Adrenal gland (tissue), 12 donors: ENCODE results near the gene ABCA1. TPM values are rescaled to one million over a fixed set of nuclear protein-coding genes. Genes with fewer than 3 reads are reported as not detected.

ENCODE experiments used
- DNase-seq, 7 donors: peaks; one replicate each; pipeline ENCODE4 v3.0.0-alpha.2; 2019 to 2020
- H3K27ac ChIP-seq, 5 donors: fragments of 200-600 bp; sonication (generic) in 4 of 5; 1 replicate in 3 of 5; 2 replicates in 2 of 5; pipeline versions ENCODE4 v1.5.1 to v1.8.0; 2016 to 2020; ENCODE audit warnings: mild to moderate bottlenecking in 1 of 5
- H3K27me3 ChIP-seq: fragments of 200-600 bp; 2 replicates; pipeline ENCODE4 v1.8.0; 2021
- H3K36me3 ChIP-seq, 2 donors: fragments of 200-600 bp; replicated peaks in 1 of 2; 1 replicate in 1 of 2; 2 replicates in 1 of 2; pipeline versions ENCODE4 v1.5.1 to v1.8.0; 2018 to 2022
- H3K4me1 ChIP-seq, 2 donors: fragments of 200-600 bp; replicated peaks in 1 of 2; 1 replicate in 1 of 2; 2 replicates in 1 of 2; pipeline versions ENCODE4 v1.5.1 to v1.8.0; 2018 to 2021
- H3K4me3 ChIP-seq, 4 donors: fragments of 200-600 bp; sonication (generic) in 3 of 4; one replicate each; pipeline ENCODE4 v1.5.1; 2016 to 2018
- H3K9me3 ChIP-seq, 3 donors: fragments of 200-600 bp; sonication (generic) in 1 of 3; replicated peaks in 1 of 3; 1 replicate in 2 of 3; 2 replicates in 1 of 3; pipeline versions ENCODE4 v1.5.1 to v1.8.0; 2016 to 2021
- POLR2A ChIP-seq, 2 donors: fragments of 450-650 bp; IDR thresholded peaks; one replicate each; pipeline ENCODE4 v1.6.1; 2017; ENCODE audit warnings: antibody characterized with exemption in 2 of 2, mild to moderate bottlenecking in 2 of 2, moderate library complexity in 1 of 2
- WGBS, 4 donors: extraction: QIAGEN DNeasy Blood & Tissue Kit in 2 of 4; methylation state at CpG; one replicate each; pipeline versions ENCODE4 v1.1.5 to v1.1.7; 2013 to 2017; 5-methylcytosine and 5-hydroxymethylcytosine counted together
- intact Hi-C, 2 donors: fragments of 100-400 bp; cut with DNase I; formaldehyde crosslinking; loops; one replicate each; pipeline versions ENCODE4 v1.14.1 to v1.15.0; 2022 to 2023
- polyA plus RNA-seq, 3 donors: library from polyadenylated mRNA; stranded (reverse); fragments of 200-250 nt in 2 of 3; fragments of 350-450 nt in 1 of 3; fragmentation: Illumina TruSeq in 1 of 3; extraction: RNeasy Lipid Tissue Mini Kit (QIAGEN cat#74804) in 1 of 3; gene quantifications; one replicate each; pipeline ENCODE4 v1.2.3, GENCODE V29; 2013 to 2014
- total RNA-seq, 9 donors: library from RNA; depleted of rRNA in 4 of 9; stranded (reverse); fragments of >200 nt in 4 of 9; fragments of 120-200 nt in 1 of 9; fragmentation: NEBNext Ultra II Directional in 1 of 9; extraction: Animal tissue kit (Norgen Biotek cat#: 25700) in 1 of 9; gene quantifications; one replicate each; pipeline versions ENCODE4 v1.1.0 to v1.2.4, GENCODE V29; 2013 to 2023
- TF ChIP-seq, protein P1 (sequence below), 6 experiments: fragments of 450-650 bp in 4 of 6; fragments of 200-600 bp in 2 of 6; sonication (generic) in 1 of 6; IDR thresholded peaks; 1 replicate in 5 of 6; 2 replicates in 1 of 6; pipeline versions ENCODE4 v1.5.1 to v1.8.0; 2016 to 2021; ENCODE audit warnings: antibody characterized with exemption in 6 of 6, mild to moderate bottlenecking in 2 of 6, moderate library complexity in 1 of 6
- donor health status: healthy with polysubstance abuse.
- donor health status: Bipolar disorder and iron deficiency.
- donor health status: DM: yes; HTN: yes; CAD: no.
- donor health status: DM: no; HTN: no; CAD: no.
- donor health status: DM: no; HTN: no; CAD: no.
- donor health status: DM: yes; HTN: yes; CAD: no.

The ABCA1 gene
- total and polyA plus RNA-seq, 12 donors, result 26.8 to 446 (median 134) TPM

DNA sequence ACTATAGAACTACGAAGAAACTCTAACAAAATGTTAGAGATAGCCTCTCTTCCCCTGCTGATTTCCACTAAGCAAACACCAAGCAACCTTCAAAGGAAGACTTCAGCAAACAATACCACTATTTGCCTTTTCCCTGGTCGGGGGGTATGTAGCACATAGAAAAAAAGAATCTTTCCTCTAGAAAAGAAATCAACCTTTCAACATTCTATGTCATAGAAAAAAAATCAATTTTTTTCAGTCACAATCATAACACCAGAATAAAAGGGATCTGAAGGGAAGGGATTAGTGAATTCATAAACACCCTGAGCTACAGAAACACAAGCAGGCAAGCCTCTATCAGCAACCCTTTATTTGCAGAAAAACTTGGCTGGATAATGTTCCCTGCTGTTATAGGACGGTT, 15.3 kb downstream of the ABCA1 start:
- Histone ChIP-seq H3K36me3 (no peaks in the 10 kb centered on the region), H3K4me3 (no peak overlapping the region), H3K9me3 (no peaks in the 10 kb centered on the region), H3K27me3 (no peaks in the 10 kb centered on the region), H3K27ac (peak overlapping the region in 2 of 5 donors; percentile 7 to 80), H3K4me1 (peaks cover 94 to 97% of the 10 kb centered on the region in 2 donors)
- intact Hi-C loops, result loop anchor here in 1 of 2 donors (10.0 kb wide), 1 partner anchor 48 kb away; no protein-coding TSS in a partner anchor
- TF ChIP-seq, protein P1, sequence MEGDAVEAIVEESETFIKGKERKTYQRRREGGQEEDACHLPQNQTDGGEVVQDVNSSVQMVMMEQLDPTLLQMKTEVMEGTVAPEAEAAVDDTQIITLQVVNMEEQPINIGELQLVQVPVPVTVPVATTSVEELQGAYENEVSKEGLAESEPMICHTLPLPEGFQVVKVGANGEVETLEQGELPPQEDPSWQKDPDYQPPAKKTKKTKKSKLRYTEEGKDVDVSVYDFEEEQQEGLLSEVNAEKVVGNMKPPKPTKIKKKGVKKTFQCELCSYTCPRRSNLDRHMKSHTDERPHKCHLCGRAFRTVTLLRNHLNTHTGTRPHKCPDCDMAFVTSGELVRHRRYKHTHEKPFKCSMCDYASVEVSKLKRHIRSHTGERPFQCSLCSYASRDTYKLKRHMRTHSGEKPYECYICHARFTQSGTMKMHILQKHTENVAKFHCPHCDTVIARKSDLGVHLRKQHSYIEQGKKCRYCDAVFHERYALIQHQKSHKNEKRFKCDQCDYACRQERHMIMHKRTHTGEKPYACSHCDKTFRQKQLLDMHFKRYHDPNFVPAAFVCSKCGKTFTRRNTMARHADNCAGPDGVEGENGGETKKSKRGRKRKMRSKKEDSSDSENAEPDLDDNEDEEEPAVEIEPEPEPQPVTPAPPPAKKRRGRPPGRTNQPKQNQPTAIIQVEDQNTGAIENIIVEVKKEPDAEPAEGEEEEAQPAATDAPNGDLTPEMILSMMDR (IDR thresholded peaks at IDR 0.05), result no peak
- no peak for TF ChIP-seq POLR2A (IDR thresholded peaks at IDR 0.05)
- DNase-seq, result no peak
- 67 to 76% (median 74%) methylated on average over 3 of the region's 3 CpGs for WGBS, 4 donors

DNA sequence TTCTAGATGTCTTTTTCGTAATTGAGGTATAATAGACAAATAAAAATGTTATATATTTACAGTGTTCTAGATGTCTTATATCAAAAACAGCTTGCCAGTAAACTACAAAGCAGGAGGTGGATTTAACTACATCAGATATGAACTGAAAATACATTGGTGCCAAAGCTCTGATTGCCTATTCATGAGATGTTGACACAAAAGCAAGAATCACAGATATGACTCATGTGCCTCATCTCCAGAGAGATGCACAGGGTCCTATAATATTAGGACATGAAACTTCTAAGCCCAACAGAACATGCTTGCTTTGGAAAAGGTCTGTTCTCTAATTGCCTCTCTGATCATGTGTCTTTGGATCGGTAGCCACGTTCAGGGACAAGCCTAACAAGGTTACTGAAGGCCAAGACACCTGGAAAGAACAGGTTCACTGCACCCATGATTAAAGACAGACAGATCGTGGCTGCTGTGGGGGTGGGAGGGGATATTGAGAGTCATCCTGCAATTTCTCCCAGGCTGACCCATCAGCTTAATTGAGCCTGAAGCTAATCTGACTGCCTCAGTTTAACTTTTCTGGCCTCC, 16.8 kb downstream of the ABCA1 start:
- H3K27me3 ChIP-seq, result no peaks in the 10 kb centered on the region
- H3K9me3 ChIP-seq, result no peaks in the 10 kb centered on the region
- peak in 1 of 2 donors; percentile 10 for TF ChIP-seq POLR2A (IDR thresholded peaks at IDR 0.05)
- TF ChIP-seq, protein P1 (IDR thresholded peaks at IDR 0.05), result no peak
- DNase-seq, result no peak
- H3K36me3 ChIP-seq, result no peaks in the 10 kb centered on the region
- no peak overlapping the region for H3K4me3 ChIP-seq
- H3K4me1 ChIP-seq, result peaks cover 94 to 97% of the 10 kb centered on the region in 2 donors
- H3K27ac ChIP-seq, result peak overlapping the region in 4 of 5 donors; percentile 30 to 80 (median 76)
- intact Hi-C loops, result loop anchor here in 1 of 2 donors (10.0 kb wide), 1 partner anchor 46 kb away; no protein-coding TSS in a partner anchor
- WGBS, 4 donors, result 39 to 62% (median 50%) methylated on average over 4 of the region's 4 CpGs

DNA sequence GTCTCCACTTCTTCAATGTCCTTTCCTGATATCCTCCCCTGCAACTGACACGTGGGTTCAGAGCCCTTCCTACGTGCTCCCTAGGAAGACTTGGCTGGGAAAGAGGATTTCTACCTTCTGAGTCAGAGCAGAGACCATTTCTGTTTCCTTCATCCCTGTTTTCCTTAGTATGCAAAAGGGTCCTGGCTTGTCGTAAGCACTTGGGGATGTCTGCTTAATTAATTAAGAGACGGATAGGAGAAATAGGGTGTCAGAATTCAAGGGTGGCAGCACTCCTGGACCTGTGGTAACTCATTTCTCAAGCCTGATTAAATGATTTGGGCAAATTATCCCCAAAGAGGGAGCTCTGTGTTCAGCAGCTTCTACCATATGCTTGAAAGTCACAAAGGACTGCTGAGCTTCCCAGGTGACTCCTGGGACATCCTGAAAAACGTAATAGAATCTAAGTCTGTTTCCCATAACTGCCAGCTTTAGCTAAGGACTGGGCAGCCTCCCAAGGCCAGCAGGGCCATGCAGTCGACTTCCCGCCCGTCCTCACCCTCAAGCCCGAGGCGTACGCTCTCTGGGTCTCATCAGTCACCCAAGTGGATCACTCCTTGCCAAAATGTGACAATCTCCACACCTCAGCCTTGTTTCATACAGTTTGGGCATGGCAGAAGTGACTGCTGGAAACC, 20.5 kb downstream of the ABCA1 start:
- intact Hi-C loops, result no loop called here

More for the DNA sequence above, 20.5 kb downstream of the ABCA1 start:
- DNase-seq, result peak; percentile 47 to 85 (median 71)
- H3K27ac ChIP-seq, result peak overlapping the region; percentile 34 to 95 (median 80)
- WGBS, 4 donors, result 27 to 46% (median 29%) methylated on average over 10 to 11 of the region's 11 CpGs
- no peak for TF ChIP-seq POLR2A (IDR thresholded peaks at IDR 0.05)
- TF ChIP-seq, protein P1 (IDR thresholded peaks at IDR 0.05), result no peak
- H3K27me3 ChIP-seq, result no peaks in the 10 kb centered on the region
- H3K36me3 ChIP-seq, result peaks cover 0 to 10% of the 10 kb centered on the region in 2 donors
- no peak overlapping the region for H3K4me3 ChIP-seq
- H3K4me1 ChIP-seq, result peaks cover 94 to 97% of the 10 kb centered on the region in 2 donors
- H3K9me3 ChIP-seq, result no peaks in the 10 kb centered on the region
